Measurements from ENCODE around the gene CHMP4B.

CHMP4B gene

GRCh38 chr20:33851842-33852466 lies 40.8 kb downstream of the CHMP4B start:
- intact Hi-C loops (cut with DNase I): no loop called here
- no peak for DNase-seq

- intact Hi-C loops (cut with DNase I): no loop called here
- DNase-seq: no peak
These were observed 41.7 kb downstream of the CHMP4B start for GRCh38 chr20:33852626-33853506.

- no peak for DNase-seq
- intact Hi-C loops (cut with DNase I): no loop called here
These were observed 42.3 kb downstream of the CHMP4B start for GRCh38 chr20:33853507-33853813.

GRCh38 chr20:33857722-33858563 lies 46.8 kb downstream of the CHMP4B start:
- intact Hi-C loops (cut with DNase I): no loop called here

GRCh38 chr20:33858666-33859065 lies 47.5 kb downstream of the CHMP4B start:
- no peak for DNase-seq
- intact Hi-C loops (cut with DNase I): no loop called here

More at GRCh38 chr20:33857722-33858563, 46.8 kb downstream of the CHMP4B start:
- DNase-seq: no peak

- peak in 1 of 42 donors; percentile 9 for DNase-seq
- intact Hi-C loops (cut with DNase I): no loop called here
These were observed 48.1 kb downstream of the CHMP4B start for GRCh38 chr20:33859157-33859695.

- DNase-seq: no peak
- intact Hi-C loops (cut with DNase I): loop anchor here (10.0 kb wide), 1 partner anchor 205 kb away; no protein-coding TSS in a partner anchor
These were observed 48.6 kb downstream of the CHMP4B start for GRCh38 chr20:33859751-33860150.

- DNase-seq: no peak
- intact Hi-C loops (cut with DNase I): loop anchor here (10.0 kb wide), 1 partner anchor 203 kb away; no protein-coding TSS in a partner anchor
These were observed 50.3 kb downstream of the CHMP4B start for GRCh38 chr20:33861458-33861857.

GRCh38 chr20:33862709-33863403 lies 51.7 kb downstream of the CHMP4B start:
- peak in 41 of 42 donors; percentile 7 to 77 (median 44) for DNase-seq
- intact Hi-C loops (cut with DNase I): loop anchor here (10.0 kb wide), 1 partner anchor 202 kb away; no protein-coding TSS in a partner anchor

- intact Hi-C loops (cut with DNase I): loop anchor here (10.0 kb wide), 1 partner anchor 201 kb away; no protein-coding TSS in a partner anchor
- no peak for DNase-seq
These were observed 52.5 kb downstream of the CHMP4B start for GRCh38 chr20:33863440-33864323.

GRCh38 chr20:33864324-33864963 lies 53.3 kb downstream of the CHMP4B start:
- DNase-seq: no peak
- intact Hi-C loops (cut with DNase I): loop anchor here (10.0 kb wide), 1 partner anchor 200 kb away; no protein-coding TSS in a partner anchor

GRCh38 chr20:33865761-33866370 lies 54.7 kb downstream of the CHMP4B start:
- no peak for DNase-seq
- intact Hi-C loops (cut with DNase I): loop anchor here (10.0 kb wide), 1 partner anchor 199 kb away; no protein-coding TSS in a partner anchor

- intact Hi-C loops (cut with DNase I): loop anchor here (10.0 kb wide), 1 partner anchor 198 kb away; no protein-coding TSS in a partner anchor
These were observed 55.4 kb downstream of the CHMP4B start for GRCh38 chr20:33866398-33867100.

GRCh38 chr20:33868042-33868441 lies 56.9 kb downstream of the CHMP4B start:
- intact Hi-C loops (cut with DNase I): loop anchor here (10.0 kb wide), 1 partner anchor 197 kb away; no protein-coding TSS in a partner anchor
- DNase-seq: no peak

More at GRCh38 chr20:33866398-33867100, 55.4 kb downstream of the CHMP4B start:
- DNase-seq: no peak

- intact Hi-C loops (cut with DNase I): loop anchor here (10.0 kb wide), 1 partner anchor 196 kb away; no protein-coding TSS in a partner anchor
- DNase-seq: no peak
These were observed 57.4 kb downstream of the CHMP4B start for GRCh38 chr20:33868595-33868994.

- intact Hi-C loops (cut with DNase I): loop anchor here (10.0 kb wide), 1 partner anchor 196 kb away; no protein-coding TSS in a partner anchor
These were observed 58.1 kb downstream of the CHMP4B start for GRCh38 chr20:33869283-33869682.

More at GRCh38 chr20:33869283-33869682, 58.1 kb downstream of the CHMP4B start:
- DNase-seq: no peak

Measured in head of caudate nucleus (tissue), 42 donors.